Measurements from ENCODE around the gene SPAAR.

The SPAAR gene

GRCh38 chr9:35944841-35945240 is 35.6 kb downstream of the SPAAR start:
- CTCF ChIA-PET, result interaction anchor here (0.7 to 4.2 kb wide), 20 partner anchors 9 to 245 kb away, joined by 3 to 33 read pairs (median 4); partner anchors contain the start of genes CLTA, HRCT1 and OR2S2
- POLR2A ChIA-PET, result no interaction called here
- no peak for TF ChIP-seq CTCF (IDR thresholded peaks at IDR 0.05; ENCODE audit: control extremely low read depth, extremely low read depth, low read depth, missing control alignments)
- DNase-seq (ENCODE audit: extremely low spot score), result no peak

GRCh38 chr9:35945341-35946018 is 36.2 kb downstream of the SPAAR start:
- CTCF ChIA-PET, result interaction anchor here (0.8 to 4.2 kb wide), 24 partner anchors 9 to 155 kb away, joined by 3 to 33 read pairs (median 4); partner anchors contain the start of genes HRCT1 and OR2S2
- DNase-seq (ENCODE audit: extremely low spot score), result peak; percentile 65
- POLR2A ChIA-PET, result no interaction called here
- TF ChIP-seq CTCF (IDR thresholded peaks at IDR 0.05; ENCODE audit: control extremely low read depth, extremely low read depth, low read depth, missing control alignments), result peak; percentile 85

- DNase-seq (ENCODE audit: extremely low spot score), result no peak
- TF ChIP-seq CTCF (IDR thresholded peaks at IDR 0.05; ENCODE audit: control extremely low read depth, extremely low read depth, low read depth, missing control alignments), result no peak
- POLR2A ChIA-PET, result no interaction called here
- CTCF ChIA-PET, result interaction anchor here (1.4 to 1.7 kb wide), 3 partner anchors 7 to 380 kb away, joined by 3 to 6 read pairs (median 3); no protein-coding TSS in a partner anchor
Observed at GRCh38 chr9:35948451-35948850, 39.2 kb downstream of the SPAAR start.

- ChIA-PET CTCF (interaction anchor here (1.4 to 1.7 kb wide), 3 partner anchors 8 to 380 kb away, joined by 3 to 6 read pairs (median 3); no protein-coding TSS in a partner anchor), POLR2A (no interaction called here)
- TF ChIP-seq CTCF (IDR thresholded peaks at IDR 0.05; ENCODE audit: control extremely low read depth, extremely low read depth, low read depth, missing control alignments), result no peak
- DNase-seq (ENCODE audit: extremely low spot score), result no peak
Observed at GRCh38 chr9:35948901-35949318, 39.6 kb downstream of the SPAAR start.

- no peak for TF ChIP-seq CTCF (IDR thresholded peaks at IDR 0.05; ENCODE audit: control extremely low read depth, extremely low read depth, low read depth, missing control alignments)
- DNase-seq (ENCODE audit: extremely low spot score), result no peak
- ChIA-PET POLR2A (no interaction called here), CTCF (interaction anchor here (1.0 to 2.2 kb wide), 5 partner anchors 9 to 71 kb away, joined by 3 to 16 read pairs (median 4); no protein-coding TSS in a partner anchor)
Observed at GRCh38 chr9:35951736-35952135, 42.4 kb downstream of the SPAAR start.

GRCh38 chr9:35952526-35953191 is 43.4 kb downstream of the SPAAR start:
- no peak for DNase-seq (ENCODE audit: extremely low spot score)
- ChIA-PET CTCF (interaction anchor here (1.0 to 2.2 kb wide), 7 partner anchors 9 to 70 kb away, joined by 3 to 16 read pairs (median 4); no protein-coding TSS in a partner anchor), POLR2A (no interaction called here)
- no peak for TF ChIP-seq CTCF (IDR thresholded peaks at IDR 0.05; ENCODE audit: control extremely low read depth, extremely low read depth, low read depth, missing control alignments)

Data from GM10248 (cell line).